ENCODE results near the gene SCAMP2. TPM values are rescaled to one million over a fixed set of nuclear protein-coding genes. Genes with fewer than 3 reads are reported as not detected.

Gene SCAMP2
- total RNA-seq, 1 experiment from 2014 or later = 50.2 TPM

- Histone ChIP-seq H3K23me2 (ENCODE audit: insufficient read length, low read depth, low read length, poor library complexity, severe bottlenecking) (no peaks in the 10 kb centered on the region), H4K91ac (ENCODE audit: insufficient read length, low read depth, low read length) (no peak overlapping the region), H3K4ac (ENCODE audit: low read depth, low read length) (no peak overlapping the region), H3K18ac (ENCODE audit: insufficient read length, low read depth, low read length) (no peak overlapping the region), H3K27ac (ENCODE audit: insufficient read length, low read depth, low read length) (no peak overlapping the region), H2BK20ac (ENCODE audit: low read depth, low read length, poor library complexity, severe bottlenecking) (no peak overlapping the region), H2BK5ac (ENCODE audit: insufficient read length, low read length) (no peak overlapping the region), H3K79me2 (ENCODE audit: insufficient read depth, low read length) (no peaks in the 10 kb centered on the region), H3K14ac (ENCODE audit: insufficient read depth, low read length) (peak overlapping the region; percentile 68), H2BK15ac (ENCODE audit: low read depth, low read length) (no peak overlapping the region), H3K27me3 (ENCODE audit: insufficient read depth, low read length) (no peaks in the 10 kb centered on the region), H2BK120ac (ENCODE audit: low read depth, low read length, poor library complexity, severe bottlenecking) (no peak overlapping the region), H2BK12ac (ENCODE audit: insufficient read length, low read depth, low read length) (no peak overlapping the region), H3K4me2 (ENCODE audit: insufficient read depth, insufficient read length, low read length) (no peak overlapping the region), H4K5ac (ENCODE audit: insufficient read length, low read depth, low read length) (no peak overlapping the region), H2AFZ (ENCODE audit: low read length) (no peak overlapping the region), H3K23ac (ENCODE audit: insufficient read length, low read depth, low read length) (no peak overlapping the region), H4K8ac (replicated peaks; ENCODE audit: insufficient read length, low read depth, low read length) (no peak overlapping the region), H3K9me3 (ENCODE audit: control insufficient read depth, low read depth, low read length) (no peaks in the 10 kb centered on the region), H3K56ac (ENCODE audit: insufficient read length, low read depth, low read length) (no peak overlapping the region), H2AK5ac (ENCODE audit: insufficient read length, low read length) (no peak overlapping the region), H3T11ph (ENCODE audit: low read length) (no peak overlapping the region), H3K4me1 (ENCODE audit: insufficient read depth, low read length) (no peaks in the 10 kb centered on the region), H3K9ac (ENCODE audit: extremely low read depth, insufficient read length, low read length) (no peak overlapping the region), H3K79me1 (ENCODE audit: insufficient read depth, low read depth, low read length, poor library complexity, severe bottlenecking) (no peaks in the 10 kb centered on the region), H4K20me1 (ENCODE audit: control insufficient read depth, insufficient read depth, insufficient read length) (no peaks in the 10 kb centered on the region)
- no CpG with 5 or more reads among the region's 19 CpGs for WGBS (ENCODE audit: extremely low coverage, insufficient read length, low lambda C conversion rate)
- Mint-ChIP-seq H3K36me3 (ENCODE audit: insufficient read depth in 1 of 3, low read depth in 3 of 3) (no peaks in the 10 kb centered on the region), H3K4me1 (peaks cover 17 to 33% of the 10 kb centered on the region in 2 experiments), H3K9me3 (no peaks in the 10 kb centered on the region; a peak in 1 of 5 replicates), H3K4me3 (no peak overlapping the region), H3K27ac (peak overlapping the region in 2 of 3 experiments; percentile 76 to 86; a peak in 4 of 7 replicates), H3K27me3 (ENCODE audit: low read depth) (peaks cover 13% of the 10 kb centered on the region)
- DNase-seq = no peak
- TF ChIP-seq, protein P1, sequence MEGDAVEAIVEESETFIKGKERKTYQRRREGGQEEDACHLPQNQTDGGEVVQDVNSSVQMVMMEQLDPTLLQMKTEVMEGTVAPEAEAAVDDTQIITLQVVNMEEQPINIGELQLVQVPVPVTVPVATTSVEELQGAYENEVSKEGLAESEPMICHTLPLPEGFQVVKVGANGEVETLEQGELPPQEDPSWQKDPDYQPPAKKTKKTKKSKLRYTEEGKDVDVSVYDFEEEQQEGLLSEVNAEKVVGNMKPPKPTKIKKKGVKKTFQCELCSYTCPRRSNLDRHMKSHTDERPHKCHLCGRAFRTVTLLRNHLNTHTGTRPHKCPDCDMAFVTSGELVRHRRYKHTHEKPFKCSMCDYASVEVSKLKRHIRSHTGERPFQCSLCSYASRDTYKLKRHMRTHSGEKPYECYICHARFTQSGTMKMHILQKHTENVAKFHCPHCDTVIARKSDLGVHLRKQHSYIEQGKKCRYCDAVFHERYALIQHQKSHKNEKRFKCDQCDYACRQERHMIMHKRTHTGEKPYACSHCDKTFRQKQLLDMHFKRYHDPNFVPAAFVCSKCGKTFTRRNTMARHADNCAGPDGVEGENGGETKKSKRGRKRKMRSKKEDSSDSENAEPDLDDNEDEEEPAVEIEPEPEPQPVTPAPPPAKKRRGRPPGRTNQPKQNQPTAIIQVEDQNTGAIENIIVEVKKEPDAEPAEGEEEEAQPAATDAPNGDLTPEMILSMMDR (conservative IDR thresholded peaks at IDR 0.05) = no peak
Measured at GRCh38 chr15:74816624-74817369, 56.4 kb downstream of the SCAMP2 start.
